ENCODE results near the gene CXADR. TPM values are rescaled to one million over a fixed set of nuclear protein-coding genes. Genes with fewer than 3 reads are reported as not detected.
"Not testable (repeated sequence)": the region's sequence is repeated elsewhere in the genome, so short reads cannot be mapped to it uniquely, and the experiment has no call there.

CXADR gene
- total RNA-seq, 1 experiment from 2014 or later, result 7.9 TPM

- ChIA-PET POLR2A (interaction anchor here (1.0 to 1.3 kb wide), 2 partner anchors 11 to 23 kb away, joined by 3 read pairs; no protein-coding TSS in a partner anchor), CTCF (interaction anchor here (0.7 to 2.7 kb wide), 3 partner anchors 35 to 75 kb away, joined by 4 to 9 read pairs (median 4); no protein-coding TSS in a partner anchor)
- Mint-ChIP-seq H3K36me3 (ENCODE audit: insufficient read depth, unreplicated experiment) (no peaks in the 10 kb centered on the region), H3K9me3 (ENCODE audit: unreplicated experiment) (no peaks in the 10 kb centered on the region), H3K4me3 (ENCODE audit: unreplicated experiment) (no peak overlapping the region), H3K4me1 (ENCODE audit: insufficient read depth, unreplicated experiment) (peaks cover 9% of the 10 kb centered on the region), H3K27me3 (ENCODE audit: insufficient read depth, unreplicated experiment) (no peaks in the 10 kb centered on the region), H3K27ac (ENCODE audit: low read depth, unreplicated experiment) (no peak overlapping the region)
- intact Hi-C loops (cut with micrococcal nuclease), result loop anchor here (10.0 kb wide), 1 partner anchor 66 kb away; no protein-coding TSS in a partner anchor
- no peak for DNase-seq (ENCODE audit: unreplicated experiment)
- TF ChIP-seq, protein P1, sequence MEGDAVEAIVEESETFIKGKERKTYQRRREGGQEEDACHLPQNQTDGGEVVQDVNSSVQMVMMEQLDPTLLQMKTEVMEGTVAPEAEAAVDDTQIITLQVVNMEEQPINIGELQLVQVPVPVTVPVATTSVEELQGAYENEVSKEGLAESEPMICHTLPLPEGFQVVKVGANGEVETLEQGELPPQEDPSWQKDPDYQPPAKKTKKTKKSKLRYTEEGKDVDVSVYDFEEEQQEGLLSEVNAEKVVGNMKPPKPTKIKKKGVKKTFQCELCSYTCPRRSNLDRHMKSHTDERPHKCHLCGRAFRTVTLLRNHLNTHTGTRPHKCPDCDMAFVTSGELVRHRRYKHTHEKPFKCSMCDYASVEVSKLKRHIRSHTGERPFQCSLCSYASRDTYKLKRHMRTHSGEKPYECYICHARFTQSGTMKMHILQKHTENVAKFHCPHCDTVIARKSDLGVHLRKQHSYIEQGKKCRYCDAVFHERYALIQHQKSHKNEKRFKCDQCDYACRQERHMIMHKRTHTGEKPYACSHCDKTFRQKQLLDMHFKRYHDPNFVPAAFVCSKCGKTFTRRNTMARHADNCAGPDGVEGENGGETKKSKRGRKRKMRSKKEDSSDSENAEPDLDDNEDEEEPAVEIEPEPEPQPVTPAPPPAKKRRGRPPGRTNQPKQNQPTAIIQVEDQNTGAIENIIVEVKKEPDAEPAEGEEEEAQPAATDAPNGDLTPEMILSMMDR (IDR thresholded peaks at IDR 0.05; ENCODE audit: unreplicated experiment), result no peak
- BruUV-seq (replicated peaks), result no TSS peak
These were observed 6.4 kb downstream of the CXADR start for GRCh38 chr21:17519208-17519738.

DNA sequence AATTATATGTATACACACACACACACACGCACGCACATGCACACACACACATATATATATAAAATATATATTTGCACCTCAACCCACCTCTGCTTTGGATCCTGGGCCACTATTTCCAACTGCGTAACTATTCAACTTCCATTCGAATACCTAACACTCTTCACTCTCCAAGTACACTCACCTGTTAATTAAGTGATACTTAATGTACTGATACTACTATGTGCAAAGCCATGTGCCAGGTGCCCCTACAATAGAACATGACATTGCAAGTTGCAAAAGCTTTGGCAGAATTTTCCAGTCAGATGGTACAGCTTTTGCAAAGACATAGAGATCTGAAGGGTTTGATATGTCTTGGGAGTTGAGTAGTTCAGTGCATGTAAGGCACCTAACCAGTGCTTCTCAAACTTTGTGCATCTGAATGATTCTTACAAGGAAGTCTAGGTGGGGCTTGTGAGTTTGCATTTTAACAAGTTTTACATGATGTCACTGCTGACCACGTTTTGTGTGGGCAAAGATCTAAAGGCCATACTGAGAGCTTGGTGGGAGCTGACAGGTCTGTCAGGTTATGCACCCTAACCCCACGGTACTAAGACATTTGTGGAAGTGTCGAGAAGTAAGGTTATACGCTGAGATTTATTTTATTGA is 7.2 kb downstream of the CXADR start:
- Mint-ChIP-seq H3K4me3 (ENCODE audit: unreplicated experiment) (no peak overlapping the region), H3K4me1 (ENCODE audit: insufficient read depth, unreplicated experiment) (peaks cover 7% of the 10 kb centered on the region), H3K27me3 (ENCODE audit: insufficient read depth, unreplicated experiment) (no peaks in the 10 kb centered on the region), H3K9me3 (ENCODE audit: unreplicated experiment) (no peaks in the 10 kb centered on the region), H3K36me3 (ENCODE audit: insufficient read depth, unreplicated experiment) (no peaks in the 10 kb centered on the region), H3K27ac (ENCODE audit: low read depth, unreplicated experiment) (no peak overlapping the region)
- intact Hi-C loops (cut with micrococcal nuclease), result loop anchor here (10.0 kb wide), 1 partner anchor 65 kb away; no protein-coding TSS in a partner anchor
- TF ChIP-seq, protein P1 (IDR thresholded peaks at IDR 0.05; ENCODE audit: unreplicated experiment), result no peak
- no peak for DNase-seq (ENCODE audit: unreplicated experiment)
- CTCF ChIA-PET, result interaction anchor here (0.6 to 2.7 kb wide), 6 partner anchors 19 to 1294 kb away, joined by 3 to 9 read pairs (median 4); no protein-coding TSS in a partner anchor
- no TSS peak for BruUV-seq (replicated peaks)
- POLR2A ChIA-PET, result interaction anchor here (1.0 kb wide), 1 partner anchor 10 kb away, joined by 3 read pairs; no protein-coding TSS in a partner anchor

- Mint-ChIP-seq H3K27me3 (ENCODE audit: insufficient read depth, unreplicated experiment) (no peaks in the 10 kb centered on the region), H3K27ac (ENCODE audit: low read depth, unreplicated experiment) (no peak overlapping the region), H3K4me3 (ENCODE audit: unreplicated experiment) (no peak overlapping the region), H3K9me3 (ENCODE audit: unreplicated experiment) (no peaks in the 10 kb centered on the region), H3K4me1 (ENCODE audit: insufficient read depth, unreplicated experiment) (peaks cover 11% of the 10 kb centered on the region), H3K36me3 (ENCODE audit: insufficient read depth, unreplicated experiment) (no peaks in the 10 kb centered on the region)
- intact Hi-C loops (cut with micrococcal nuclease), result no loop called here
- ChIA-PET POLR2A (no interaction called here), CTCF (interaction anchor here (0.5 to 0.7 kb wide), 5 partner anchors 31 to 1521 kb away, joined by 3 to 4 read pairs (median 3); no protein-coding TSS in a partner anchor)
- no TSS peak for BruUV-seq (replicated peaks)
- TF ChIP-seq, protein P1 (IDR thresholded peaks at IDR 0.05; ENCODE audit: unreplicated experiment), result no peak
- DNase-seq (ENCODE audit: unreplicated experiment), result peak; percentile 27
These were observed 10.2 kb downstream of the CXADR start for GRCh38 chr21:17523007-17523451.

GRCh38 chr21:17523979-17524494 is 11.2 kb downstream of the CXADR start:
- intact Hi-C loops (cut with micrococcal nuclease); H3K27ac Mint-ChIP-seq (ENCODE audit: low read depth, unreplicated experiment); BruUV-seq (replicated peaks); H3K27me3 Mint-ChIP-seq (ENCODE audit: insufficient read depth, unreplicated experiment); DNase-seq (ENCODE audit: unreplicated experiment); H3K36me3 Mint-ChIP-seq (ENCODE audit: insufficient read depth, unreplicated experiment); H3K4me3 Mint-ChIP-seq (ENCODE audit: unreplicated experiment); H3K9me3 Mint-ChIP-seq (ENCODE audit: unreplicated experiment): not testable (repeated sequence)
- H3K4me1 Mint-ChIP-seq (ENCODE audit: insufficient read depth, unreplicated experiment), result peaks cover 11% of the 10 kb centered on the region
- POLR2A ChIA-PET, result interaction anchor here (0.6 to 0.9 kb wide), 2 partner anchors 9 to 18 kb away, joined by 3 read pairs; no protein-coding TSS in a partner anchor
- CTCF ChIA-PET, result interaction anchor here (0.6 kb wide), 1 partner anchor 106 kb away, joined by 3 read pairs; no protein-coding TSS in a partner anchor

Measured in MCF 10A (cell line).